ENCODE measurements around the gene MAP7D3.

The MAP7D3 gene

DNA sequence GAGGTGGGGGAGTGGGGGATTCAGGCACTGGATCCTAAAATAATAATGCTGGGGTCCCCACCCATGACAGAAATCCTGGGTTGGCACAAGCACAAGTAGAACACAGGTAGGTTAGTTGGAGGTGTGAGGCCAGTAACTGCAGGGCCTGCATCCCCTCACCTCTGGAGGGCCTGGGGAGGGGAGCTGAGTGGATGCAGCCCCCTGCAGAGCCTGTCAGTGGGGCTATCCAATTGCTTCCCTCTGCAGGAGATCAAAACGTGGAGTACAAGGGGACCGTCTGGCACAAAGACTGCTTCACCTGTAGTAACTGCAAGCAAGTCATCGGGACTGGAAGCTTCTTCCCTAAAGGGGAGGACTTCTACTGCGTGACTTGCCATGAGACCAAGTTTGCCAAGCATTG, 43.7 kb downstream of the MAP7D3 start:
- no peak overlapping the region for H3K4me3 ChIP-seq (ENCODE audit: low read depth, low read length)
- TF ChIP-seq, protein P1, sequence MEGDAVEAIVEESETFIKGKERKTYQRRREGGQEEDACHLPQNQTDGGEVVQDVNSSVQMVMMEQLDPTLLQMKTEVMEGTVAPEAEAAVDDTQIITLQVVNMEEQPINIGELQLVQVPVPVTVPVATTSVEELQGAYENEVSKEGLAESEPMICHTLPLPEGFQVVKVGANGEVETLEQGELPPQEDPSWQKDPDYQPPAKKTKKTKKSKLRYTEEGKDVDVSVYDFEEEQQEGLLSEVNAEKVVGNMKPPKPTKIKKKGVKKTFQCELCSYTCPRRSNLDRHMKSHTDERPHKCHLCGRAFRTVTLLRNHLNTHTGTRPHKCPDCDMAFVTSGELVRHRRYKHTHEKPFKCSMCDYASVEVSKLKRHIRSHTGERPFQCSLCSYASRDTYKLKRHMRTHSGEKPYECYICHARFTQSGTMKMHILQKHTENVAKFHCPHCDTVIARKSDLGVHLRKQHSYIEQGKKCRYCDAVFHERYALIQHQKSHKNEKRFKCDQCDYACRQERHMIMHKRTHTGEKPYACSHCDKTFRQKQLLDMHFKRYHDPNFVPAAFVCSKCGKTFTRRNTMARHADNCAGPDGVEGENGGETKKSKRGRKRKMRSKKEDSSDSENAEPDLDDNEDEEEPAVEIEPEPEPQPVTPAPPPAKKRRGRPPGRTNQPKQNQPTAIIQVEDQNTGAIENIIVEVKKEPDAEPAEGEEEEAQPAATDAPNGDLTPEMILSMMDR (IDR thresholded peaks at IDR 0.05; ENCODE audit: low read depth, low read length, missing control alignments) = no peak
- no peak for DNase-seq (ENCODE audit: low read depth)

DNA sequence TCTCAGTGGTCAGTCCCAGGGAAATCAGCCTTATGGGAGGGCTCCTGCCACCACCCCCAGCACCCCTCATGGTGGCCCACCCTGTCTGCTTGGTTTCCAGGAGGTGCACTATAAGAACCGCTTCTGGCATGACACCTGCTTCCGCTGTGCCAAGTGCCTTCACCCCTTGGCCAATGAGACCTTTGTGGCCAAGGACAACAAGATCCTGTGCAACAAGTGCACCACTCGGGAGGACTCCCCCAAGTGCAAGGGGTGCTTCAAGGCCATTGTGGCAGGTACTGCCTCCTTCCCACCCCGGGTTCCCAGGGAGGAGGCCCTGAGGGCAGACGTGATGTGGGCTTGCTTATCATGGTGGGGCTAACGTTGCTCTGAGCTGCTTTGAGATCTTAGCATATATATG, 44.3 kb downstream of the MAP7D3 start:
- TF ChIP-seq, protein P1 (IDR thresholded peaks at IDR 0.05; ENCODE audit: low read depth, low read length, missing control alignments) = no peak
- H3K4me3 ChIP-seq (ENCODE audit: low read depth, low read length) = no peak overlapping the region
- DNase-seq (ENCODE audit: low read depth) = no peak

DNA sequence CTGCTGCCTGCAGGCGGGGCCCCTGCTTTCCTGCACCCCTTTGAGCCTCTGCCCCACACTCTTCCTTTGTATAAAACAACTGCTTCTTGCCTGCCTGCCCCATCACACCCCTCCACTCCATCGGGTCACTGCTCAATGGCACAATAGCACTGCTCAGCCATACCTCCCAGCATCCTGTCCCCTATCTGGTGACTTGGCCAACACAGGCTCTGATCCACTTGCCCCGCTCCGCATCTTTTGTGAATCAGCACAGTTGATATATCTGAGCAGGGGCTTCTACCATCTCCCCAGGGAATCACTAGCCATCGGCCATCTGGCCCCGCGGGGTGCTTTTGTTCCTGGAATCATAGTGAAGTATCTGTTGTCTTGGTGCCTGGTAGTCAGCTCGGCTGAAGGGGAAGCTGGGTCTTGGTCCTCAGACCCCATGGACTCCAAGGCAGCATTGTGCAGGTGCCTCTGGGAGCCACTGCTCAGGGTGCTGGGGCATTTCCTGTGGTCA, 45.3 kb downstream of the MAP7D3 start:
- H3K4me3 ChIP-seq (ENCODE audit: low read depth, low read length) = no peak overlapping the region
- TF ChIP-seq, protein P1 (IDR thresholded peaks at IDR 0.05; ENCODE audit: low read depth, low read length, missing control alignments) = no peak
- no peak for DNase-seq (ENCODE audit: low read depth)

DNA sequence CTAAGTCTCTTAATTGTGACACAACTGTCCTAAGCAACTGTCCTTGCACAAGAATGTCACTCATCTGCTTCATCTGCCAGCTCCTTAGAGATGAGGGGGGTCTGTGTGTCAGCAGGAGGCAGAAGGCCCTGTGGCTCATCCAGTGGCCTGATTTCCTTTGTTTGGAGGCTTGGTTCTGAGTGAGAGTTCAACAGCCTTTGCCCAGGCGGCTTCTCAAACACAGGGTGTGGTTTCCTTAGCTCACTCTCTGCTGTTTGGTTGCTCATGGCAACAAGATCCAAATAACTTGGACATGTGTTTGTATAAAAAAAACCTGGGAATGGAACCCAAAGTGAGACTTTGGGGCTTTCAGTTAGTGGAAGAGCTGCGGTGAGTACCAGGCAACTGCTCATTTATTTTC, 46.6 kb downstream of the MAP7D3 start:
- TF ChIP-seq, protein P1 (IDR thresholded peaks at IDR 0.05; ENCODE audit: low read depth, low read length, missing control alignments) = no peak
- no peak overlapping the region for H3K4me3 ChIP-seq (ENCODE audit: low read depth, low read length)
- no peak for DNase-seq (ENCODE audit: low read depth)

DNA sequence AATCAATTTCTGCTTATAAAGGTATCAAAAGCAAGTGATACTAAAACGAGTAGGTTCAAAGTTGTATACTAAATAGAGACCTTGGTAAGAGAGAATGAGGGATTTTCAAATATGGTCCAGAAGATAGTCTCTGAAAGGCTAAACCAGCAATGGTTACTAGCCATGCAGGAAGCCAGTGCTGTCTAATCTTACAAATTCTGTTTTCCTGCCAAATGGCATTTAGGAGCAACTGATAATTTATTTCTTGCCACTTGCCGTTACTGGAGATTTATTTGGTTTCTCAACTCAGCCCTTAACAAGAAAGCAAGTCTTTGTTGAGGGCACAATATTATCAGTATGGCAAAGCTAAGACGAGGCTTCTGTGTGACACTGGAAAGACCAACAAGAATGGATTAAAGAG, 47.2 kb downstream of the MAP7D3 start:
- TF ChIP-seq, protein P1 (IDR thresholded peaks at IDR 0.05; ENCODE audit: low read depth, low read length, missing control alignments) = no peak
- no peak overlapping the region for H3K4me3 ChIP-seq (ENCODE audit: low read depth, low read length)
- DNase-seq (ENCODE audit: low read depth) = no peak

DNA sequence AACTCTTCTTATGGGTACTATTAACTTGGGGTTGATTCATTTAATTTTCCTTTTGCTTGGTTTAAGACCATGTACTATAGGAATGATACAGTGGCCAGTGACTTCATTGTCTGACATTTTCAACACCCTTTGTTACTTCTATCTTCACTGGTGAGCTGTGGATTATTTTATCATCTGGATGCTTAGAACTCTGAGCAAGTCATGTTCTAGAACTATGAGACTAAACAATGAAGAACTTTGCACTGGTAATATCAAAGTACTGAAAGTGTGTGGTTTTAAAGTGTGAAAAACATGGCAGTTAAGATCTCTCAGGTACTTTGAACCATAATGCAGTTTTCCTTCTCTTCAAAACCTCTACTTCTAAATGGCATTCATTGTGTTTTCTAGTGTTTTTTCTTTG, 47.8 kb downstream of the MAP7D3 start:
- no peak for DNase-seq (ENCODE audit: low read depth)
- TF ChIP-seq, protein P1 (IDR thresholded peaks at IDR 0.05; ENCODE audit: low read depth, low read length, missing control alignments) = no peak
- H3K4me3 ChIP-seq (ENCODE audit: low read depth, low read length) = no peak overlapping the region

DNA sequence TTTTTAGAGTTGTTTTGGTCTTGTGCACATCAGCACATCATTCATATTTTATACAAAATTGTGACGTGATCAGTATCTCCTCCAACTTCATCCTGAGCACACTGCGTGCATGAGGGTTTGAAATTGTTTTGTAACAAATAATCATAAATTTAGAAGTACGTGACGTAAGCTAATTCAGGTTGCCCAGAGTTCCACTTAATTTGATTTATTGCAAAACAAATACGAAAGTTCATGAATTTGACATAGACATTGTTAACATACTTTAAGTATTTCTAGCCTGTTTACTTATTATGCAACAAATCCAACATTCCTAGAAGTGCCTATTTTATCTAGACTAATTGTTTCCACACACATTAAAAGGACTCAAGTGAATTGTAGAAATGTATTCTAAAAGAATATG, 48.3 kb downstream of the MAP7D3 start:
- TF ChIP-seq, protein P1 (IDR thresholded peaks at IDR 0.05; ENCODE audit: low read depth, low read length, missing control alignments) = no peak
- DNase-seq (ENCODE audit: low read depth) = no peak
- no peak overlapping the region for H3K4me3 ChIP-seq (ENCODE audit: low read depth, low read length)

Data from GM12864 (cell line).